H9 (cell line): Measurements from ENCODE around the gene PIK3C3. TPM values are rescaled to one million over a fixed set of nuclear protein-coding genes. Genes with fewer than 3 reads are reported as not detected.

Source experiments
- DNase-seq: peaks from one replicate; pipeline ENCODE4 v3.0.0-alpha.2; 2017
- H2AFZ ChIP-seq: one replicate; pipeline ENCODE4 v1.6.1; 2013; ENCODE audit warnings: mild to moderate bottlenecking, low read length, control low read depth, moderate library complexity
- H2AK5ac ChIP-seq: 2 replicates; pipeline ENCODE4 v1.6.1; 2013; ENCODE audit warnings: low read length, control low read depth, mixed read lengths; ENCODE audit not compliant: insufficient read length
- H2BK120ac ChIP-seq: one replicate; pipeline ENCODE4 v1.6.1; 2013; ENCODE audit warnings: low read depth, mild to moderate bottlenecking, low read length, control low read depth, inconsistent platforms; ENCODE audit not compliant: poor library complexity, severe bottlenecking
- H2BK12ac ChIP-seq: 2 replicates; pipeline ENCODE4 v1.6.1; 2013; ENCODE audit warnings: low read length, control low read depth, mixed read lengths, low read depth; ENCODE audit not compliant: insufficient read length
- H2BK15ac ChIP-seq: 2 replicates; pipeline ENCODE4 v1.6.1; 2013; ENCODE audit warnings: low read depth, low read length, control low read depth
- H2BK20ac ChIP-seq: one replicate; pipeline ENCODE4 v1.6.1; 2013; ENCODE audit warnings: low read depth, mild to moderate bottlenecking, low read length, control low read depth, inconsistent platforms; ENCODE audit not compliant: poor library complexity, severe bottlenecking
- H2BK5ac ChIP-seq: 2 replicates; pipeline ENCODE4 v1.6.1; 2013; ENCODE audit warnings: low read length, control low read depth, mixed read lengths; ENCODE audit not compliant: insufficient read length
- H3K14ac ChIP-seq: 2 replicates; pipeline ENCODE4 v1.6.1; 2013; ENCODE audit warnings: low read length, control low read depth; ENCODE audit not compliant: insufficient read depth
- H3K18ac ChIP-seq: 2 replicates; pipeline ENCODE4 v1.6.1; 2013; ENCODE audit warnings: low read depth, mild to moderate bottlenecking, mixed read lengths, low read length, control low read depth; ENCODE audit not compliant: insufficient read length
- H3K23ac ChIP-seq: 2 replicates; pipeline ENCODE4 v1.6.1; 2013; ENCODE audit warnings: low read length, control low read depth, mixed read lengths, low read depth; ENCODE audit not compliant: insufficient read length
- H3K23me2 ChIP-seq: 2 replicates; pipeline ENCODE4 v1.6.1; 2013; ENCODE audit warnings: low read depth, mild to moderate bottlenecking, mixed read lengths, low read length, control low read depth; ENCODE audit not compliant: insufficient read length, poor library complexity, severe bottlenecking
- H3K27ac ChIP-seq: 2 replicates; pipeline ENCODE4 v1.5.1; 2013; ENCODE audit warnings: low read length, control low read depth, mixed read lengths, low read depth; ENCODE audit not compliant: insufficient read length
- H3K27me3 ChIP-seq: 2 replicates; pipeline ENCODE4 v1.6.1; 2013; ENCODE audit warnings: low read length, control low read depth, inconsistent platforms; ENCODE audit not compliant: insufficient read depth
- H3K4ac ChIP-seq: 2 replicates; pipeline ENCODE4 v1.6.1; 2013; ENCODE audit warnings: low read depth, mild to moderate bottlenecking, control low read depth, inconsistent platforms, low read length, moderate library complexity
- H3K4me1 ChIP-seq: 2 replicates; pipeline ENCODE4 v1.6.1; 2013; ENCODE audit warnings: low read length, control low read depth, inconsistent platforms; ENCODE audit not compliant: insufficient read depth
- H3K4me2 ChIP-seq: 2 replicates; pipeline ENCODE4 v1.6.1; 2013; ENCODE audit warnings: low read length, control low read depth, mixed read lengths; ENCODE audit not compliant: insufficient read length, insufficient read depth
- H3K56ac ChIP-seq: 2 replicates; pipeline ENCODE4 v1.6.1; 2013; ENCODE audit warnings: low read depth, mild to moderate bottlenecking, mixed read lengths, low read length, control low read depth; ENCODE audit not compliant: insufficient read length
- H3K79me1 ChIP-seq: 2 replicates; pipeline ENCODE4 v1.6.1; 2013; ENCODE audit warnings: low read depth, mild to moderate bottlenecking, moderate library complexity, low read length, control low read depth, inconsistent platforms; ENCODE audit not compliant: insufficient read depth, poor library complexity, severe bottlenecking
- H3K79me2 ChIP-seq: 2 replicates; pipeline ENCODE4 v1.6.1; 2013; ENCODE audit warnings: low read length, control low read depth, inconsistent platforms; ENCODE audit not compliant: insufficient read depth
- H3K9ac ChIP-seq: 2 replicates; pipeline ENCODE4 v1.6.1; 2013; ENCODE audit warnings: low read length, control low read depth, mixed read lengths; ENCODE audit not compliant: insufficient read length; ENCODE audit errors: extremely low read depth
- H3K9me3 ChIP-seq: one replicate; pipeline ENCODE4 v1.6.1; 2013; ENCODE audit warnings: low read depth, low read length, inconsistent platforms; ENCODE audit not compliant: control insufficient read depth
- H3T11ph ChIP-seq: one replicate; pipeline ENCODE4 v1.6.1; 2013; ENCODE audit warnings: mild to moderate bottlenecking, low read length, control low read depth, inconsistent platforms
- H4K20me1 ChIP-seq: one replicate; pipeline ENCODE4 v1.6.1; 2013; ENCODE audit not compliant: control insufficient read depth, insufficient read length, insufficient read depth
- H4K5ac ChIP-seq: 2 replicates; pipeline ENCODE4 v1.6.1; 2013; ENCODE audit warnings: low read depth, mild to moderate bottlenecking, mixed read lengths, low read length, control low read depth; ENCODE audit not compliant: insufficient read length
- H4K8ac ChIP-seq: replicated peaks from 2 replicates; pipeline ENCODE4 v1.6.1; 2013; ENCODE audit warnings: low read length, control low read depth, mixed read lengths, low read depth; ENCODE audit not compliant: insufficient read length
- H4K91ac ChIP-seq: 2 replicates; pipeline ENCODE4 v1.6.1; 2013; ENCODE audit warnings: low read depth, mild to moderate bottlenecking, moderate library complexity, mixed read lengths, low read length, control low read depth; ENCODE audit not compliant: insufficient read length
- H3K27ac Mint-ChIP-seq, 3 experiments: 2 replicates in 2 of 3; 3 replicates in 1 of 3; pipeline ENCODE4 v1.8.0; 2020 to 2021; ENCODE audit warnings: mixed read lengths in 3 of 3, mild to moderate bottlenecking in 1 of 3, moderate library complexity in 1 of 3
- H3K27me3 Mint-ChIP-seq: 2 replicates; pipeline ENCODE4 v1.8.0; 2021; ENCODE audit warnings: low read depth, mild to moderate bottlenecking, moderate library complexity, mixed read lengths
- H3K36me3 Mint-ChIP-seq, 3 experiments: 2 replicates in 2 of 3; 3 replicates in 1 of 3; pipeline ENCODE4 v1.8.0; 2020 to 2021; ENCODE audit warnings: low read depth in 3 of 3, mixed read lengths in 3 of 3; ENCODE audit not compliant: insufficient read depth in 1 of 3
- H3K4me1 Mint-ChIP-seq, 2 experiments: 2 replicates each; pipeline ENCODE4 v1.8.0; 2020; ENCODE audit warnings: mixed read lengths in 2 of 2
- H3K4me3 Mint-ChIP-seq, 2 experiments: 2 replicates in 1 of 2; 3 replicates in 1 of 2; pipeline ENCODE4 v1.8.0; 2020 to 2021; ENCODE audit warnings: mild to moderate bottlenecking in 2 of 2, mixed read lengths in 2 of 2, moderate library complexity in 1 of 2
- H3K9me3 Mint-ChIP-seq, 2 experiments: 2 replicates in 1 of 2; 3 replicates in 1 of 2; pipeline ENCODE4 v1.8.0; 2020; ENCODE audit warnings: mild to moderate bottlenecking in 2 of 2, mixed read lengths in 2 of 2, moderate library complexity in 1 of 2
- CTCF ChIP-seq: fragments of 200-600 bp; sonication (generic); conservative IDR thresholded peaks from 3 replicates; pipeline ENCODE4 v1.8.0; 2021; ENCODE audit warnings: antibody characterized with exemption, mild to moderate bottlenecking
- WGBS: extraction: QIAGEN DNeasy Blood & Tissue Kit; methylation state at CpG from one replicate; pipeline ENCODE4 v1.1.7; 2013; ENCODE audit warnings: missing lambda C conversion rate, low lambda C conversion rate, mixed read lengths; ENCODE audit not compliant: insufficient read length; ENCODE audit errors: extremely low coverage; 5-methylcytosine and 5-hydroxymethylcytosine counted together
- total RNA-seq: library from RNA; stranded (reverse); gene quantifications from 2 replicates; pipeline ENCODE4 v1.2.1, GENCODE V29; 2021

Gene PIK3C3
- total RNA-seq, 1 experiment from 2014 or later, result 48.8 TPM

GRCh38 chr18:41922176-41922575, 32.9 kb upstream of the PIK3C3 start:
- Histone ChIP-seq H3K27ac (no peak overlapping the region), H4K8ac (no peak overlapping the region), H3K4ac (no peak overlapping the region), H2AFZ (no peak overlapping the region), H2BK120ac (no peak overlapping the region), H4K91ac (no peak overlapping the region), H3K23me2 (no peaks in the 10 kb centered on the region), H3K9me3 (no peaks in the 10 kb centered on the region), H3K27me3 (no peaks in the 10 kb centered on the region), H3K4me1 (no peaks in the 10 kb centered on the region), H2AK5ac (no peak overlapping the region), H4K20me1 (no peaks in the 10 kb centered on the region), H3K9ac (no peak overlapping the region), H2BK20ac (no peak overlapping the region), H3K14ac (no peak overlapping the region), H2BK5ac (no peak overlapping the region), H3K18ac (no peak overlapping the region), H3K79me1 (no peaks in the 10 kb centered on the region), H3K79me2 (no peaks in the 10 kb centered on the region), H3K56ac (no peak overlapping the region), H3T11ph (no peak overlapping the region), H3K4me2 (no peak overlapping the region), H2BK12ac (no peak overlapping the region), H2BK15ac (no peak overlapping the region), H4K5ac (no peak overlapping the region), H3K23ac (no peak overlapping the region)
- DNase-seq, result no peak
- no CpG with 5 or more reads among the region's 5 CpGs for WGBS
- Mint-ChIP-seq H3K4me1 (no peaks in the 10 kb centered on the region; a peak in 1 of 4 replicates), H3K27ac (no peak overlapping the region), H3K4me3 (no peak overlapping the region), H3K9me3 (no peaks in the 10 kb centered on the region), H3K36me3 (no peaks in the 10 kb centered on the region), H3K27me3 (no peaks in the 10 kb centered on the region)
- no peak for TF ChIP-seq CTCF
